Measurements from ENCODE around the gene COMMD3.

DNA sequence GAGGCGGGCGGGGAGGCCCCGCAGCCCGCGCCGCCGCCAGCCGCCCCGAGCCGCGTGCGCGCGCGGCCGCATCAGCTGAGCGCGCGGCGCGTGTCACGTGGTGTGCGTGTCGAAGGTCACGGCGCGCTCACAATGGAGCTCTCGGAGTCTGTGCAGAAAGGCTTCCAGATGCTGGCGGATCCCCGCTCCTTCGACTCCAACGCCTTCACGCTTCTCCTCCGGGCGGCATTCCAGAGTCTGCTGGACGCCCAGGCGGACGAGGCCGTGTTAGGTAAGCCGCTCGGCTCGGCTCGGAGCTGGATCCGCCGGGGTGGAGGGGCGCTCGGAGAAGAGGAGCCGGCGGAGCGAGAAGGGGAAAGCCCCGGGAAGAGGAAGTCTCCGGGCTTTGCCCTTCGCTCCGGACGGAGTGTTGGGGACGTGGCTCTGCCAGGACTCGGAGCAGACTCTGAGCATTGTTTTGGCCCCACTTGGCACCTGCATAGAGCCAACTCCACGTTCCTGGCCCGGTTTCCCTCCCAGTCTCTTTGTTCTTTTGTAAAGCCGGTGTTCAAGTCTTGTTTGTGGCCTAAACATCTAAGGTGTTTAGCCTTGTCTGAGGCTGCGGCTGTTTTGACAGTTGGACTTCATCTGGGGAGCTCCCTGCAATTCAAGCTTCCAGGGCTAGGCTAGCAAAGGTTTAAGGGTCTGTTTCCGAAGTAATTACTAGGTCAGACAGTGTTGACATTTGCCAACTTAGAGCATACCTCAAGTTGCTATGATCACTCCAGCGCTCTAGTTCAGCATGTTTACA is at the start of gene COMMD3:
- TF ChIP-seq, protein P1, sequence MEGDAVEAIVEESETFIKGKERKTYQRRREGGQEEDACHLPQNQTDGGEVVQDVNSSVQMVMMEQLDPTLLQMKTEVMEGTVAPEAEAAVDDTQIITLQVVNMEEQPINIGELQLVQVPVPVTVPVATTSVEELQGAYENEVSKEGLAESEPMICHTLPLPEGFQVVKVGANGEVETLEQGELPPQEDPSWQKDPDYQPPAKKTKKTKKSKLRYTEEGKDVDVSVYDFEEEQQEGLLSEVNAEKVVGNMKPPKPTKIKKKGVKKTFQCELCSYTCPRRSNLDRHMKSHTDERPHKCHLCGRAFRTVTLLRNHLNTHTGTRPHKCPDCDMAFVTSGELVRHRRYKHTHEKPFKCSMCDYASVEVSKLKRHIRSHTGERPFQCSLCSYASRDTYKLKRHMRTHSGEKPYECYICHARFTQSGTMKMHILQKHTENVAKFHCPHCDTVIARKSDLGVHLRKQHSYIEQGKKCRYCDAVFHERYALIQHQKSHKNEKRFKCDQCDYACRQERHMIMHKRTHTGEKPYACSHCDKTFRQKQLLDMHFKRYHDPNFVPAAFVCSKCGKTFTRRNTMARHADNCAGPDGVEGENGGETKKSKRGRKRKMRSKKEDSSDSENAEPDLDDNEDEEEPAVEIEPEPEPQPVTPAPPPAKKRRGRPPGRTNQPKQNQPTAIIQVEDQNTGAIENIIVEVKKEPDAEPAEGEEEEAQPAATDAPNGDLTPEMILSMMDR (IDR thresholded peaks at IDR 0.05; ENCODE audit: borderline replicate concordance, extremely low read depth, low read length, poor library complexity, severe bottlenecking) = no peak
- TF ChIP-seq EZH2 (IDR thresholded peaks at IDR 0.05; ENCODE audit: borderline replicate concordance, low read depth, low read length, severe bottlenecking) = no peak

All from DND-41 (cell line).